Thyroid gland (tissue), 4 donors: ENCODE data around the gene SEC31B.

Source experiments
- POLR2A ChIP-seq, 2 donors: fragments of 450-650 bp; IDR thresholded peaks; one replicate each; pipeline ENCODE4 v1.6.1; 2017; ENCODE audit warnings: antibody characterized with exemption in 2 of 2, mild to moderate bottlenecking in 2 of 2, moderate library complexity in 1 of 2
- TF ChIP-seq, protein P1 (sequence below), 6 experiments: fragments of 200-600 bp in 3 of 6; fragments of 450-650 bp in 3 of 6; sonication (generic) in 3 of 6; IDR thresholded peaks; one replicate each; pipeline ENCODE4 v1.5.1; 2016 to 2019; ENCODE audit warnings: antibody characterized with exemption in 6 of 6, mild to moderate bottlenecking in 2 of 6, inconsistent platforms in 1 of 6, moderate library complexity in 1 of 6

DNA sequence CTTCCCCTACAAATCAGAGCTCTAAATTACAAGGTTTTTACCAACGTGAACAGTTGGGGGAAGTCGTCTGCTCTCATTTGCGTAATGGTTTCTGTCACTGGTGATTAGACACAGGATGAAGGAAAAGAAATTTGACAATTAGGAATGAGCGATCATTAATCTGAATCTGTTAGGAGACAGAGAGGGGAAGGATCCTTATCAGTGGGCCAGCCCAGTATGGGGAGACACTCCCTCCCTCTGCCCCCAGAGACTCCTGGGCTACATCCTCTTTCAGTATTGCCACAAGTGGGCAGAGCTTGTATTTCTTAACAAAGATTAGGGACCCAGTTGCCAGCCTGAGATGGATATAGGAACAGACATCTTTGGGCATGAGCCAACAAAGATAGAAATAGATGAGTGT, 31.5 kb upstream of the SEC31B start:
- TF ChIP-seq POLR2A (IDR thresholded peaks at IDR 0.05) = no peak
- TF ChIP-seq, protein P1, sequence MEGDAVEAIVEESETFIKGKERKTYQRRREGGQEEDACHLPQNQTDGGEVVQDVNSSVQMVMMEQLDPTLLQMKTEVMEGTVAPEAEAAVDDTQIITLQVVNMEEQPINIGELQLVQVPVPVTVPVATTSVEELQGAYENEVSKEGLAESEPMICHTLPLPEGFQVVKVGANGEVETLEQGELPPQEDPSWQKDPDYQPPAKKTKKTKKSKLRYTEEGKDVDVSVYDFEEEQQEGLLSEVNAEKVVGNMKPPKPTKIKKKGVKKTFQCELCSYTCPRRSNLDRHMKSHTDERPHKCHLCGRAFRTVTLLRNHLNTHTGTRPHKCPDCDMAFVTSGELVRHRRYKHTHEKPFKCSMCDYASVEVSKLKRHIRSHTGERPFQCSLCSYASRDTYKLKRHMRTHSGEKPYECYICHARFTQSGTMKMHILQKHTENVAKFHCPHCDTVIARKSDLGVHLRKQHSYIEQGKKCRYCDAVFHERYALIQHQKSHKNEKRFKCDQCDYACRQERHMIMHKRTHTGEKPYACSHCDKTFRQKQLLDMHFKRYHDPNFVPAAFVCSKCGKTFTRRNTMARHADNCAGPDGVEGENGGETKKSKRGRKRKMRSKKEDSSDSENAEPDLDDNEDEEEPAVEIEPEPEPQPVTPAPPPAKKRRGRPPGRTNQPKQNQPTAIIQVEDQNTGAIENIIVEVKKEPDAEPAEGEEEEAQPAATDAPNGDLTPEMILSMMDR (IDR thresholded peaks at IDR 0.05) = no peak
